Measurements from ENCODE around the gene SIK3.

SIK3 gene

GRCh38 chr11:116832350-116833290 lies 265.6 kb downstream of the SIK3 start:
- DNase-seq (ENCODE audit: low read depth): no peak
- no peak overlapping the region for H3K4me3 ChIP-seq (ENCODE audit: low read depth, low read length)
- TF ChIP-seq, protein P1, sequence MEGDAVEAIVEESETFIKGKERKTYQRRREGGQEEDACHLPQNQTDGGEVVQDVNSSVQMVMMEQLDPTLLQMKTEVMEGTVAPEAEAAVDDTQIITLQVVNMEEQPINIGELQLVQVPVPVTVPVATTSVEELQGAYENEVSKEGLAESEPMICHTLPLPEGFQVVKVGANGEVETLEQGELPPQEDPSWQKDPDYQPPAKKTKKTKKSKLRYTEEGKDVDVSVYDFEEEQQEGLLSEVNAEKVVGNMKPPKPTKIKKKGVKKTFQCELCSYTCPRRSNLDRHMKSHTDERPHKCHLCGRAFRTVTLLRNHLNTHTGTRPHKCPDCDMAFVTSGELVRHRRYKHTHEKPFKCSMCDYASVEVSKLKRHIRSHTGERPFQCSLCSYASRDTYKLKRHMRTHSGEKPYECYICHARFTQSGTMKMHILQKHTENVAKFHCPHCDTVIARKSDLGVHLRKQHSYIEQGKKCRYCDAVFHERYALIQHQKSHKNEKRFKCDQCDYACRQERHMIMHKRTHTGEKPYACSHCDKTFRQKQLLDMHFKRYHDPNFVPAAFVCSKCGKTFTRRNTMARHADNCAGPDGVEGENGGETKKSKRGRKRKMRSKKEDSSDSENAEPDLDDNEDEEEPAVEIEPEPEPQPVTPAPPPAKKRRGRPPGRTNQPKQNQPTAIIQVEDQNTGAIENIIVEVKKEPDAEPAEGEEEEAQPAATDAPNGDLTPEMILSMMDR (IDR thresholded peaks at IDR 0.05; ENCODE audit: low read depth, low read length, missing control alignments): peak; percentile 9

DNA sequence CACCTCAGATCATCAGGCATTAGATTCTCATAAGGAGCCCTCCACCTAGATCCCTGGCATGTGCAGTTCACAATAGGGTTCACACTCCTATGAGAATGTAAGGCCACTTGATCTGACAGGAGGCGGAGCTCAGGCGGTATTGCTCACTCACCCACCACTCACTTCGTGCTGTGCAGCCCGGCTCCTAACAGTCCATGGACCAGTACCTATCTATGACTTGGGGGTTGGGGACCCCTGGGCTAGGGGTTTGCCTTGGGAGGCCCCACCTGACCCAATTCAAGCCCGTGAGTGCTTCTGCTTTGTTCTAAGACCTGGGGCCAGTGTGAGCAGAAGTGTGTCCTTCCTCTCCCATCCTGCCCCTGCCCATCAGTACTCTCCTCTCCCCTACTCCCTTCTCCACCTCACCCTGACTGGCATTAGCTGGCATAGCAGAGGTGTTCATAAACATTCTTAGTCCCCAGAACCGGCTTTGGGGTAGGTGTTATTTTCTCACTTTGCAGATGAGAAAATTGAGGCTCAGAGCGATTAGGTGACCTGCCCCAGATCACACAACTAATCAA lies 266.4 kb downstream of the SIK3 start:
- no peak overlapping the region for H3K4me3 ChIP-seq (ENCODE audit: low read depth, low read length)
- TF ChIP-seq, protein P1 (IDR thresholded peaks at IDR 0.05; ENCODE audit: low read depth, low read length, missing control alignments): no peak
- DNase-seq (ENCODE audit: low read depth): no peak

DNA sequence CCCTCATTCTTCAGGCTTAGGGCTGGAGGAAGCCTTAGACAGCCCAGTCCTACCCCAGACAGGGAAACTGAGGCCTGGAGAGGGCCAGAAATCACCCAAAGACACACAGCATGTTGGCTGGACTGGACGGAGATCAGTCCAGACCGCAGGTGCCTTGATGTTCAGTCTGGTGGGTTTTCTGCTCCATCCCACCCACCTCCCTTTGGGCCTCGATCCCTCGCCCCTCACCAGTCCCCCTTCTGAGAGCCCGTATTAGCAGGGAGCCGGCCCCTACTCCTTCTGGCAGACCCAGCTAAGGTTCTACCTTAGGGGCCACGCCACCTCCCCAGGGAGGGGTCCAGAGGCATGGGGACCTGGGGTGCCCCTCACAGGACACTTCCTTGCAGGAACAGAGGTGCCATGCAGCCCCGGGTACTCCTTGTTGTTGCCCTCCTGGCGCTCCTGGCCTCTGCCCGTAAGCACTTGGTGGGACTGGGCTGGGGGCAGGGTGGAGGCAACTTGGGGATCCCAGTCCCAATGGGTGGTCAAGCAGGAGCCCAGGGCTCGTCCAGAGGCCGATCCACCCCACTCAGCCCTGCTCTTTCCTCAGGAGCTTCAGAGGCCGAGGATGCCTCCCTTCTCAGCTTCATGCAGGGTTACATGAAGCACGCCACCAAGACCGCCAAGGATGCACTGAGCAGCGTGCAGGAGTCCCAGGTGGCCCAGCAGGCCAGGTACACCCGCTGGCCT lies 267.9 kb downstream of the SIK3 start:
- TF ChIP-seq, protein P1 (IDR thresholded peaks at IDR 0.05; ENCODE audit: low read depth, low read length, missing control alignments): no peak
- no peak for DNase-seq (ENCODE audit: low read depth)
- H3K4me3 ChIP-seq (ENCODE audit: low read depth, low read length): no peak overlapping the region

DNA sequence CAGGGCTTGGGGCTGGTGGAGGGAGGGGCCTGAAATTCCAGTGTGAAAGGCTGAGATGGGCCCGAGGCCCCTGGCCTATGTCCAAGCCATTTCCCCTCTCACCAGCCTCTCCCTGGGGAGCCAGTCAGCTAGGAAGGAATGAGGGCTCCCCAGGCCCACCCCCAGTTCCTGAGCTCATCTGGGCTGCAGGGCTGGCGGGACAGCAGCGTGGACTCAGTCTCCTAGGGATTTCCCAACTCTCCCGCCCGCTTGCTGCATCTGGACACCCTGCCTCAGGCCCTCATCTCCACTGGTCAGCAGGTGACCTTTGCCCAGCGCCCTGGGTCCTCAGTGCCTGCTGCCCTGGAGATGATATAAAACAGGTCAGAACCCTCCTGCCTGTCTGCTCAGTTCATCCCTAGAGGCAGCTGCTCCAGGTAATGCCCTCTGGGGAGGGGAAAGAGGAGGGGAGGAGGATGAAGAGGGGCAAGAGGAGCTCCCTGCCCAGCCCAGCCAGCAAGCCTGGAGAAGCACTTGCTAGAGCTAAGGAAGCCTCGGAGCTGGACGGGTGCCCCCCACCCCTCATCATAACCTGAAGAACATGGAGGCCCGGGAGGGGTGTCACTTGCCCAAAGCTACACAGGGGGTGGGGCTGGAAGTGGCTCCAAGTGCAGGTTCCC lies 268.6 kb downstream of the SIK3 start, which contains the start of gene APOC3:
Gene APOC3, plus strand, starts transcription at position 383 of the 659 bp plus-strand sequence. CDS start 676 bp downstream, outside the sequence.
- TF ChIP-seq, protein P1 (IDR thresholded peaks at IDR 0.05; ENCODE audit: low read depth, low read length, missing control alignments): no peak
- no peak within 1 kb of the TSS for H3K4me3 ChIP-seq (ENCODE audit: low read depth, low read length)
- no peak for DNase-seq (ENCODE audit: low read depth)

- TF ChIP-seq, protein P1 (IDR thresholded peaks at IDR 0.05; ENCODE audit: low read depth, low read length, missing control alignments): no peak
- no peak for DNase-seq (ENCODE audit: low read depth)
- H3K4me3 ChIP-seq (ENCODE audit: low read depth, low read length): no peak overlapping the region
Measured at GRCh38 chr11:116828632-116829524, 269.4 kb downstream of the SIK3 start.

DNA sequence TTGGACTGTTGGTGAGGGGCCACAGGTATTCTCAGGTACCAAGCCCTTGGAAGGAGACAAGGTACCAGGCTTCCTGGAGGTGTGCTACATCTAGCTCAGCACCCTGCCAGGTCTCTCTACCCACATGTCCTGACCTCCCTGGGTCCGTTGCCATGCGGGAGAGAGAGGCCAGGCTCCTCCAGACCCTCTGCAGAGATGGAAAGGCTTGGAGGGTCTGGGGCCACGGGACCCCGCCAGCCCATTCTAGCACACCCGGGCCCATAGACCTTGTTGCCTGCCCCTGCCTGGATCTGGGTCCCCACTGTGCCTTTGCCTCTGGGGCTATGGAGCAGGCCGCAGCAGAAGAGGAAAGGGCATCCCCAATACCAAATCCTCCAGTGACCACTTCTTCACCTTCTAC lies 270.8 kb downstream of the SIK3 start:
- TF ChIP-seq, protein P1 (IDR thresholded peaks at IDR 0.05; ENCODE audit: low read depth, low read length, missing control alignments): no peak
- H3K4me3 ChIP-seq (ENCODE audit: low read depth, low read length): no peak overlapping the region
- no peak for DNase-seq (ENCODE audit: low read depth)
